Esophagus (tissue), 2 donors: ENCODE results near the gene YTHDF1. TPM values are rescaled to one million over a fixed set of nuclear protein-coding genes. Genes with fewer than 3 reads are reported as not detected.

Source experiments
- H3K27ac ChIP-seq, 2 donors: one replicate each; pipeline ENCODE4 v1.5.1; 2013; ENCODE audit warnings: low read depth in 2 of 2, mild to moderate bottlenecking in 2 of 2, inconsistent platforms in 1 of 2, low read length in 1 of 2, moderate library complexity in 1 of 2
- H3K27me3 ChIP-seq, 2 donors: one replicate each; pipeline ENCODE4 v1.6.1; 2013; ENCODE audit warnings: low read length in 2 of 2, control low read depth in 1 of 2, mild to moderate bottlenecking in 1 of 2; ENCODE audit not compliant: insufficient read depth in 2 of 2, control insufficient read depth in 1 of 2
- H3K36me3 ChIP-seq, 2 donors: one replicate each; pipeline ENCODE4 v1.6.1; 2013; ENCODE audit warnings: low read length in 1 of 2; ENCODE audit not compliant: control insufficient read depth in 2 of 2, insufficient read depth in 2 of 2
- H3K4me1 ChIP-seq, 2 donors: one replicate each; pipeline ENCODE4 v1.6.1; 2013; ENCODE audit warnings: low read length in 1 of 2; ENCODE audit not compliant: control insufficient read depth in 2 of 2, insufficient read depth in 2 of 2
- H3K4me3 ChIP-seq, 2 donors: one replicate each; pipeline ENCODE4 v1.5.1; 2013; ENCODE audit warnings: low read length in 2 of 2, mild to moderate bottlenecking in 2 of 2, low read depth in 1 of 2, moderate library complexity in 1 of 2
- H3K9me3 ChIP-seq, 2 donors: one replicate each; pipeline ENCODE4 v1.6.1; 2013; ENCODE audit warnings: mild to moderate bottlenecking in 2 of 2, low read depth in 1 of 2, low read length in 1 of 2, moderate library complexity in 1 of 2; ENCODE audit not compliant: control insufficient read depth in 2 of 2, insufficient read depth in 1 of 2
- WGBS, 2 donors: extraction: QIAGEN DNeasy Blood & Tissue Kit; methylation state at CpG; one replicate each; pipeline ENCODE4 v1.1.7; 2013; 5-methylcytosine and 5-hydroxymethylcytosine counted together
- polyA plus RNA-seq, 2 donors: library from polyadenylated mRNA; stranded (reverse); fragments of 200-250 nt; gene quantifications; one replicate each; pipeline ENCODE4 v1.2.3, GENCODE V29; 2013
- donor health status: healthy with polysubstance abuse.
- donor health status: Bipolar disorder and iron deficiency.

Gene YTHDF1
- polyA plus RNA-seq, 2 donors = 13.1 to 15.7 TPM

- no peak overlapping the region for H3K27ac ChIP-seq
- H3K27me3 ChIP-seq = no peaks in the 10 kb centered on the region
- no peaks in the 10 kb centered on the region for H3K9me3 ChIP-seq
- peaks cover 2 to 3% of the 10 kb centered on the region in 2 donors for H3K4me1 ChIP-seq
- H3K4me3 ChIP-seq = no peak overlapping the region
- WGBS, 2 donors = 88 to 90% methylated on average over 17 of the region's 17 CpGs
- H3K36me3 ChIP-seq = peaks cover 18 to 32% of the 10 kb centered on the region in 2 donors
Measured at GRCh38 chr20:63202021-63202420, 13.9 kb downstream of the YTHDF1 start.

- H3K27me3 ChIP-seq = no peaks in the 10 kb centered on the region
- H3K27ac ChIP-seq = no peak overlapping the region
- peaks cover 12 to 30% of the 10 kb centered on the region in 2 donors for H3K36me3 ChIP-seq
- no peaks in the 10 kb centered on the region for H3K9me3 ChIP-seq
- WGBS, 2 donors = 76 to 79% methylated on average over 7 of the region's 7 CpGs
- H3K4me3 ChIP-seq = no peak overlapping the region
- H3K4me1 ChIP-seq = no peaks in the 10 kb centered on the region
Measured at GRCh38 chr20:63198606-63199005, 17.3 kb downstream of the YTHDF1 start.

GRCh38 chr20:63196768-63197470 is 19.0 kb downstream of the YTHDF1 start:
- H3K4me1 ChIP-seq = no peaks in the 10 kb centered on the region
- H3K27me3 ChIP-seq = no peaks in the 10 kb centered on the region
- H3K4me3 ChIP-seq = no peak overlapping the region
- no peaks in the 10 kb centered on the region for H3K9me3 ChIP-seq
- WGBS, 2 donors = 71 to 72% methylated on average over 9 of the region's 9 CpGs
- H3K36me3 ChIP-seq = peaks cover 9 to 13% of the 10 kb centered on the region in 2 donors
- H3K27ac ChIP-seq = no peak overlapping the region

GRCh38 chr20:63194797-63195173 is 21.1 kb downstream of the YTHDF1 start:
- Histone ChIP-seq H3K4me3 (no peak overlapping the region), H3K4me1 (peaks cover 0 to 5% of the 10 kb centered on the region in 2 donors), H3K36me3 (peaks cover 2 to 9% of the 10 kb centered on the region in 2 donors), H3K9me3 (no peaks in the 10 kb centered on the region), H3K27ac (no peak overlapping the region), H3K27me3 (no peaks in the 10 kb centered on the region)
- WGBS, 2 donors = 76 to 78% methylated on average over 4 of the region's 4 CpGs

- Histone ChIP-seq H3K4me1 (peaks cover 0 to 5% of the 10 kb centered on the region in 2 donors), H3K27me3 (no peaks in the 10 kb centered on the region), H3K9me3 (no peaks in the 10 kb centered on the region), H3K4me3 (no peak overlapping the region), H3K36me3 (peaks cover 2 to 9% of the 10 kb centered on the region in 2 donors), H3K27ac (no peak overlapping the region)
- WGBS, 2 donors = 79 to 83% methylated on average over 14 of the region's 14 CpGs
Measured at GRCh38 chr20:63194007-63194796, 21.7 kb downstream of the YTHDF1 start.

- no peak overlapping the region for H3K27ac ChIP-seq
- no peak overlapping the region for H3K4me3 ChIP-seq
- WGBS, 2 donors = 90 to 93% methylated on average over 21 of the region's 21 CpGs
- H3K9me3 ChIP-seq = no peaks in the 10 kb centered on the region
- H3K36me3 ChIP-seq = peaks cover 2 to 9% of the 10 kb centered on the region in 2 donors
- peaks cover 0 to 5% of the 10 kb centered on the region in 2 donors for H3K4me1 ChIP-seq
- no peaks in the 10 kb centered on the region for H3K27me3 ChIP-seq
Measured at GRCh38 chr20:63192721-63193120, 23.2 kb downstream of the YTHDF1 start.

- Histone ChIP-seq H3K36me3 (peaks cover 2 to 7% of the 10 kb centered on the region in 2 donors), H3K27me3 (no peaks in the 10 kb centered on the region), H3K27ac (no peak overlapping the region), H3K9me3 (no peaks in the 10 kb centered on the region), H3K4me1 (peaks cover 0 to 5% of the 10 kb centered on the region in 2 donors), H3K4me3 (no peak overlapping the region)
- WGBS, 2 donors = 52 to 61% methylated on average over 14 of the region's 14 CpGs
Measured at GRCh38 chr20:63191400-63191799, 24.5 kb downstream of the YTHDF1 start.

GRCh38 chr20:63190828-63191227 is 25.1 kb downstream of the YTHDF1 start:
- peaks cover 0 to 5% of the 10 kb centered on the region in 2 donors for H3K4me1 ChIP-seq
- H3K9me3 ChIP-seq = no peaks in the 10 kb centered on the region
- H3K27me3 ChIP-seq = no peaks in the 10 kb centered on the region
- H3K36me3 ChIP-seq = peaks cover 2 to 6% of the 10 kb centered on the region in 2 donors
- H3K4me3 ChIP-seq = no peak overlapping the region
- no peak overlapping the region for H3K27ac ChIP-seq
- WGBS, 2 donors = 85 to 87% methylated on average over 20 of the region's 20 CpGs

GRCh38 chr20:63189846-63190559 is 25.9 kb downstream of the YTHDF1 start:
- peaks cover 0 to 5% of the 10 kb centered on the region in 2 donors for H3K4me1 ChIP-seq
- H3K4me3 ChIP-seq = no peak overlapping the region
- H3K27me3 ChIP-seq = no peaks in the 10 kb centered on the region
- peaks cover under 1% of the 10 kb centered on the region in 2 donors for H3K36me3 ChIP-seq
- H3K27ac ChIP-seq = no peak overlapping the region
- WGBS, 2 donors = 87 to 89% methylated on average over 16 to 17 of the region's 17 CpGs
- H3K9me3 ChIP-seq = peaks cover 0 to 4% of the 10 kb centered on the region in 2 donors
